ENCODE data around the gene SYNGR3. TPM values are rescaled to one million over a fixed set of nuclear protein-coding genes. Genes with fewer than 3 reads are reported as not detected.

SYNGR3 gene
- total and polyA plus RNA-seq, 2 of the 13 experiments (the other 11 are each of a cell fraction or from before 2014, with no cell fraction given) = 0.97 to 5.7 TPM

- TF ChIP-seq ZNF569 (CRISPR knock-in tag; IDR thresholded peaks at IDR 0.05; ENCODE audit: borderline replicate concordance) (no peak), ZNF333 (CRISPR knock-in tag; IDR thresholded peaks at IDR 0.05; ENCODE audit: borderline replicate concordance) (no peak), ZNF547 (CRISPR knock-in tag; IDR thresholded peaks at IDR 0.05) (no peak), TARDBP (CRISPR knock-in tag; IDR thresholded peaks at IDR 0.05) (no peak), SOX6 (IDR thresholded peaks at IDR 0.05) (no peak), SOX6 (CRISPR knock-in tag; IDR thresholded peaks at IDR 0.05) (no peak; the same call in 1 of the 2 replicates), TCF7 (IDR thresholded peaks at IDR 0.05; ENCODE audit: low read depth) (no peak), ZNF768 (CRISPR knock-in tag; IDR thresholded peaks at IDR 0.05) (no peak; the same call in 1 of the 2 replicates), ZNF318 (CRISPR knock-in tag; IDR thresholded peaks at IDR 0.05) (no peak), POLR2G (IDR thresholded peaks at IDR 0.05; ENCODE audit: low read depth, low read length) (no peak), RELA (CRISPR knock-in tag; IDR thresholded peaks at IDR 0.05) (no peak), CBX5 (CRISPR knock-in tag; IDR thresholded peaks at IDR 0.05; ENCODE audit: borderline replicate concordance) (no peak), YEATS4 (CRISPR knock-in tag; IDR thresholded peaks at IDR 0.05; ENCODE audit: borderline replicate concordance) (0 out of 2 replicates have a peak, but pooled peaks have one; percentile 2), NCOA2 (CRISPR knock-in tag; IDR thresholded peaks at IDR 0.05) (no peak)
- TF ChIP-seq, protein P1, sequence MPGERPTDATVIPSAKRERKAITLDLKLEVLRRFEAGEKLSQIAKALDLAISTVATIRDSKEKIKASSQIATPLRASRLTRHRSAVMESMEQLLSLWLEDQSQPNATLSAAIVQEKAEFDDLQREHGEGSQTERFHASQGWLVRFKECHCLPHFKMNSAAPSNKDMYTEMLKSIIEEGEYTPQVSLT (CRISPR knock-in tag; IDR thresholded peaks at IDR 0.05; ENCODE audit: borderline replicate concordance, low read depth) = no peak
- TF ChIP-seq, protein P2, sequence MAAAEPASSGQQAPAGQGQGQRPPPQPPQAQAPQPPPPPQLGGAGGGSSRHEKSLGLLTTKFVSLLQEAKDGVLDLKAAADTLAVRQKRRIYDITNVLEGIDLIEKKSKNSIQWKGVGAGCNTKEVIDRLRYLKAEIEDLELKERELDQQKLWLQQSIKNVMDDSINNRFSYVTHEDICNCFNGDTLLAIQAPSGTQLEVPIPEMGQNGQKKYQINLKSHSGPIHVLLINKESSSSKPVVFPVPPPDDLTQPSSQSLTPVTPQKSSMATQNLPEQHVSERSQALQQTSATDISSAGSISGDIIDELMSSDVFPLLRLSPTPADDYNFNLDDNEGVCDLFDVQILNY (CRISPR knock-in tag; conservative IDR thresholded peaks at IDR 0.05) = no peak
- TF ChIP-seq, protein P3, sequence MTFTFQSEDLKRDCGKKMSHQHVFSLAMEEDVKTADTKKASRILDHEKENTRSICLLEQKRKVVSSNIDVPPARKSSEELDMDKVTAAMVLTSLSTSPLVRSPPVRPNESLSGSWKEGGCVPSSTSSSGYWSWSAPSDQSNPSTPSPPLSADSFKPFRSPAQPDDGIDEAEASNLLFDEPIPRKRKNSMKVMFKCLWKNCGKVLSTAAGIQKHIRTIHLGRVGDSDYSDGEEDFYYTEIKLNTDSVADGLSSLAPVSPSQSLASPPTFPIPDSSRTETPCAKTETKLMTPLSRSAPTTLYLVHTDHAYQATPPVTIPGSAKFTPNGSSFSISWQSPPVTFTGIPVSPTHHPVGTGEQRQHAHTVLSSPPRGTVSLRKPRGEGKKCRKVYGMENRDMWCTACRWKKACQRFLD (CRISPR knock-in tag; IDR thresholded peaks at IDR 0.05; ENCODE audit: borderline replicate concordance) = no peak
- TF ChIP-seq, protein P4, sequence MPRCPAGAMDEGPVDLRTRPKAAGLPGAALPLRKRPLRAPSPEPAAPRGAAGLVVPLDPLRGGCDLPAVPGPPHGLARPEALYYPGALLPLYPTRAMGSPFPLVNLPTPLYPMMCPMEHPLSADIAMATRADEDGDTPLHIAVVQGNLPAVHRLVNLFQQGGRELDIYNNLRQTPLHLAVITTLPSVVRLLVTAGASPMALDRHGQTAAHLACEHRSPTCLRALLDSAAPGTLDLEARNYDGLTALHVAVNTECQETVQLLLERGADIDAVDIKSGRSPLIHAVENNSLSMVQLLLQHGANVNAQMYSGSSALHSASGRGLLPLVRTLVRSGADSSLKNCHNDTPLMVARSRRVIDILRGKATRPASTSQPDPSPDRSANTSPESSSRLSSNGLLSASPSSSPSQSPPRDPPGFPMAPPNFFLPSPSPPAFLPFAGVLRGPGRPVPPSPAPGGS (CRISPR knock-in tag; IDR thresholded peaks at IDR 0.05) = no peak
Measured at GRCh38 chr16:1990351-1991134, 773 bp downstream of the SYNGR3 start (continued).

Data from HepG2 (cell line).